GM12874 (cell line): ENCODE measurements around the gene IL17D.

Experiments used
- CTCF ChIP-seq: IDR thresholded peaks from 2 replicates; pipeline ENCODE4 v1.5.1; 2011; ENCODE audit warnings: low read depth, mild to moderate bottlenecking, control low read depth, low read length, moderate library complexity; ENCODE audit not compliant: insufficient read depth

Gene IL17D

GRCh38 chr13:20720499-20720898, 17.0 kb downstream of the IL17D start:
- TF ChIP-seq CTCF: no peak

- no peak for TF ChIP-seq CTCF
Measured at GRCh38 chr13:20721058-20721453, 17.6 kb downstream of the IL17D start.

GRCh38 chr13:20721454-20722357, 18.2 kb downstream of the IL17D start:
- no peak for TF ChIP-seq CTCF

GRCh38 chr13:20727856-20728255, 24.4 kb downstream of the IL17D start:
- no peak for TF ChIP-seq CTCF

- TF ChIP-seq CTCF: no peak
Measured at GRCh38 chr13:20728579-20729311, 25.2 kb downstream of the IL17D start.

- TF ChIP-seq CTCF: no peak
Measured at GRCh38 chr13:20729633-20730585, 26.4 kb downstream of the IL17D start.
